Spleen (tissue), 11 donors: ENCODE measurements around the gene ABHD17B. TPM values are rescaled to one million over a fixed set of nuclear protein-coding genes. Genes with fewer than 3 reads are reported as not detected.

Experiments used
- DNase-seq: peaks from one replicate; pipeline ENCODE4 v3.0.0-alpha.2; 2020
- H3K27ac ChIP-seq, 8 donors: fragments of 200-600 bp; sonication (generic) in 7 of 8; 1 replicate in 4 of 8; 2 replicates in 4 of 8; pipeline versions ENCODE4 v1.5.0 to v1.8.0; 2016 to 2021; ENCODE audit warnings: inconsistent platforms in 4 of 8, mild to moderate bottlenecking in 4 of 8, moderate library complexity in 1 of 8
- H3K27me3 ChIP-seq, 7 donors: fragments of 200-600 bp; sonication (generic) in 6 of 7; replicated peaks in 1 of 7; 1 replicate in 4 of 7; 2 replicates in 3 of 7; pipeline versions ENCODE4 v1.5.0 to v1.8.0; 2016 to 2021; ENCODE audit warnings: inconsistent platforms in 3 of 7, mild to moderate bottlenecking in 1 of 7
- H3K36me3 ChIP-seq, 6 donors: fragments of 200-600 bp; sonication (generic) in 5 of 6; 1 replicate in 4 of 6; 2 replicates in 2 of 6; pipeline versions ENCODE4 v1.5.0 to v1.8.0; 2016 to 2021; ENCODE audit warnings: inconsistent platforms in 2 of 6
- H3K4me1 ChIP-seq, 6 donors: fragments of 200-600 bp; sonication (generic) in 5 of 6; 1 replicate in 3 of 6; 2 replicates in 3 of 6; pipeline versions ENCODE4 v1.5.0 to v1.8.0; 2016 to 2021; ENCODE audit warnings: inconsistent platforms in 3 of 6
- H3K4me3 ChIP-seq, 8 donors: fragments of 200-600 bp; sonication (generic) in 7 of 8; 1 replicate in 4 of 8; 2 replicates in 4 of 8; pipeline versions ENCODE4 v1.5.0 to v1.8.0; 2016 to 2021; ENCODE audit warnings: inconsistent platforms in 4 of 8, mild to moderate bottlenecking in 4 of 8, moderate library complexity in 2 of 8
- H3K9me3 ChIP-seq, 8 donors: fragments of 200-600 bp; sonication (generic) in 7 of 8; 1 replicate in 4 of 8; 2 replicates in 4 of 8; pipeline versions ENCODE4 v1.5.0 to v1.8.0; 2016 to 2021; ENCODE audit warnings: inconsistent platforms in 4 of 8
- CTCF ChIP-seq, 11 experiments: fragments of 200-600 bp in 7 of 11; fragments of 450-650 bp in 4 of 11; sonication (generic) in 4 of 11; IDR thresholded peaks in 8 of 11; conservative IDR thresholded peaks in 3 of 11; 1 replicate in 7 of 11; 2 replicates in 4 of 11; pipeline versions ENCODE4 v1.4.0 to v1.8.0; 2016 to 2021; ENCODE audit warnings: antibody characterized with exemption in 11 of 11, inconsistent platforms in 4 of 11, mild to moderate bottlenecking in 1 of 11
- POLR2A ChIP-seq, 3 donors: fragments of 450-650 bp; IDR thresholded peaks; one replicate each; pipeline ENCODE4 v1.5.1; 2017; ENCODE audit warnings: antibody characterized with exemption in 3 of 3, mild to moderate bottlenecking in 1 of 3
- POLR2AphosphoS5 ChIP-seq, 3 donors: sonication (generic); formaldehyde crosslinking; IDR thresholded peaks; one replicate each; pipeline ENCODE4 v1.5.1; 2017; ENCODE audit warnings: antibody characterized with exemption in 3 of 3
- WGBS, 5 donors: extraction: QIAGEN DNeasy Blood & Tissue Kit in 3 of 5; methylation state at CpG; one replicate each; pipeline versions ENCODE4 v1.1.5 to v1.1.7; 2013 to 2018; 5-methylcytosine and 5-hydroxymethylcytosine counted together
- intact Hi-C: fragments of 100-400 bp; cut with DNase I; formaldehyde crosslinking; loops from one replicate; pipeline ENCODE4 v1.15.0; 2023; ENCODE audit warnings: low total_unique reads
- polyA plus RNA-seq, 3 donors: library from polyadenylated mRNA; stranded (reverse); fragments of 200-250 nt; gene quantifications; one replicate each; pipeline ENCODE4 v1.2.1, GENCODE V29; 2013
- total RNA-seq, 7 donors: library from RNA; depleted of rRNA in 3 of 7; stranded (reverse); fragments of >200 nt in 3 of 7; fragmentation: NEBNext Ultra II Directional in 4 of 7; extraction: Animal tissue kit (Norgen Biotek cat#: 25700) in 4 of 7; gene quantifications; one replicate each; pipeline versions ENCODE4 v1.1.0 to v1.2.1, GENCODE V29; 2016 to 2021
- donor health status: healthy with polysubstance abuse.
- donor health status: DM: no; HTN: no; CAD: no; lungs with moderate emphysema.
- donor health status: DM: no; HTN: no; CAD: no.
- donor health status: Bipolar disorder and iron deficiency.
- donor health status: healthy.
- donor health status: DM: no; HTN: no; CAD: no.
- donor health status: DM: yes; HTN: yes; CAD: no.

ABHD17B gene
- total and polyA plus RNA-seq, 10 donors = 3.6 to 26.6 (median 15.6) TPM

GRCh38 chr9:71885467-71885866 is 25.5 kb downstream of the ABHD17B start:
- H3K4me3 ChIP-seq = no peak overlapping the region
- H3K9me3 ChIP-seq = peaks cover 6 to 46% (median 42%) of the 10 kb centered on the region in 8 donors
- TF ChIP-seq POLR2AphosphoS5 (IDR thresholded peaks at IDR 0.05) (no peak), CTCF (IDR thresholded peaks at IDR 0.05 in 8 of 11, conservative IDR thresholded peaks at IDR 0.05 in 3 of 11) (no peak), POLR2A (IDR thresholded peaks at IDR 0.05) (no peak)
- intact Hi-C loops = no loop called here
- DNase-seq = no peak
- no peaks in the 10 kb centered on the region for H3K27me3 ChIP-seq
- WGBS, 5 donors = 0 to 4% (median 2%) methylated on average over 2 of the region's 2 CpGs
- peaks cover 0 to 45% (median 16%) of the 10 kb centered on the region in 6 donors for H3K4me1 ChIP-seq
- H3K27ac ChIP-seq = peak overlapping the region in 5 of 8 donors; percentile 1 to 43 (median 23)
- peaks cover 0 to 21% (median 0%) of the 10 kb centered on the region in 6 donors for H3K36me3 ChIP-seq

- DNase-seq = no peak
- Histone ChIP-seq H3K27ac (no peak overlapping the region), H3K9me3 (peaks cover 13 to 61% (median 56%) of the 10 kb centered on the region in 8 donors), H3K36me3 (peaks cover 0 to 21% (median 0%) of the 10 kb centered on the region in 6 donors), H3K4me3 (no peak overlapping the region), H3K27me3 (no peaks in the 10 kb centered on the region), H3K4me1 (peaks cover 0 to 38% (median 15%) of the 10 kb centered on the region in 6 donors)
- TF ChIP-seq CTCF (IDR thresholded peaks at IDR 0.05 in 8 of 11, conservative IDR thresholded peaks at IDR 0.05 in 3 of 11) = no peak
- no peak for TF ChIP-seq POLR2AphosphoS5 (IDR thresholded peaks at IDR 0.05)
- TF ChIP-seq POLR2A (IDR thresholded peaks at IDR 0.05) = no peak
- intact Hi-C loops = no loop called here
Observed at GRCh38 chr9:71884005-71884404, 27.0 kb downstream of the ABHD17B start.

- peaks cover 13 to 85% (median 77%) of the 10 kb centered on the region in 8 donors for H3K9me3 ChIP-seq
- no peaks in the 10 kb centered on the region for H3K27me3 ChIP-seq
- H3K4me1 ChIP-seq = peaks cover 0 to 10% (median 0%) of the 10 kb centered on the region in 6 donors
- 93 to 97% (median 95%) methylated on average over 2 of the region's 2 CpGs for WGBS, 5 donors
- no peak overlapping the region for H3K4me3 ChIP-seq
- no peak for TF ChIP-seq POLR2A (IDR thresholded peaks at IDR 0.05)
- TF ChIP-seq CTCF (IDR thresholded peaks at IDR 0.05 in 8 of 11, conservative IDR thresholded peaks at IDR 0.05 in 3 of 11) = no peak
- no peak for TF ChIP-seq POLR2AphosphoS5 (IDR thresholded peaks at IDR 0.05)
- H3K36me3 ChIP-seq = peaks cover 0 to 27% (median under 1%) of the 10 kb centered on the region in 6 donors
- DNase-seq = no peak
- intact Hi-C loops = no loop called here
- no peak overlapping the region for H3K27ac ChIP-seq
Observed at GRCh38 chr9:71879644-71880174, 31.3 kb downstream of the ABHD17B start.

GRCh38 chr9:71878327-71879274 is 32.4 kb downstream of the ABHD17B start:
- Histone ChIP-seq H3K9me3 (peaks cover 13 to 74% (median 66%) of the 10 kb centered on the region in 8 donors), H3K27me3 (no peaks in the 10 kb centered on the region), H3K4me1 (peaks cover 0 to 8% (median 0%) of the 10 kb centered on the region in 6 donors), H3K4me3 (no peak overlapping the region), H3K36me3 (peaks cover 0 to 34% (median 7%) of the 10 kb centered on the region in 6 donors), H3K27ac (no peak overlapping the region)
- intact Hi-C loops = no loop called here
- TF ChIP-seq POLR2A (IDR thresholded peaks at IDR 0.05) (no peak), POLR2AphosphoS5 (IDR thresholded peaks at IDR 0.05) (no peak), CTCF (IDR thresholded peaks at IDR 0.05 in 8 of 11, conservative IDR thresholded peaks at IDR 0.05 in 3 of 11) (no peak)
- DNase-seq = no peak
- 96 to 100% (median 97%) methylated on average over 4 of the region's 4 CpGs for WGBS, 5 donors
